Spinal cord (tissue), 10 donors: ENCODE data around the gene NR1H3. TPM values are rescaled to one million over a fixed set of nuclear protein-coding genes. Genes with fewer than 3 reads are reported as not detected.
"Not testable (repeated sequence)": the region's sequence is repeated elsewhere in the genome, so short reads cannot be mapped to it uniquely, and the experiment has no call there.

Experiments
- DNase-seq, 6 donors: peaks; one replicate each; pipeline versions ENCODE4 v3.0.0 to v3.0.0-alpha.2; 2013 to 2015; ENCODE audit warnings: low spot score in 6 of 6, low read depth in 4 of 6
- H3K27ac ChIP-seq: one replicate; pipeline ENCODE4 v1.5.1; 2013; ENCODE audit warnings: low read depth, low read length, control low read depth
- H3K27me3 ChIP-seq: one replicate; pipeline ENCODE4 v1.6.1; 2013; ENCODE audit warnings: low read length; ENCODE audit not compliant: control insufficient read depth, insufficient read depth
- H3K36me3 ChIP-seq: one replicate; pipeline ENCODE4 v1.6.1; 2013; ENCODE audit warnings: low read length; ENCODE audit not compliant: control insufficient read depth, insufficient read depth
- H3K4me1 ChIP-seq: one replicate; pipeline ENCODE4 v1.6.1; 2013; ENCODE audit warnings: low read length; ENCODE audit not compliant: control insufficient read depth, insufficient read depth
- H3K4me3 ChIP-seq: one replicate; pipeline ENCODE4 v1.5.1; 2013; ENCODE audit warnings: low read depth, low read length, control low read depth
- H3K9me3 ChIP-seq: one replicate; pipeline ENCODE4 v1.6.1; 2013; ENCODE audit warnings: low read length; ENCODE audit not compliant: control insufficient read depth, insufficient read depth
- WGBS: methylation state at CpG from one replicate; pipeline ENCODE4 v1.1.5; 2013; ENCODE audit warnings: missing lambda C conversion rate; ENCODE audit not compliant: insufficient coverage; 5-methylcytosine and 5-hydroxymethylcytosine counted together
- long read RNA-seq, 4 donors: transcript quantifications; one replicate each; lab custom pipeline, GENCODE V29; 2026
- polyA plus RNA-seq, 2 donors: library from polyadenylated mRNA; unstranded; fragments of 120-200 nt; gene quantifications; one replicate each; pipeline ENCODE4 v1.2.1, GENCODE V29; 2013; ENCODE audit not compliant: insufficient read length in 2 of 2
- total RNA-seq, 2 donors: library from RNA; depleted of rRNA in 1 of 2; stranded (reverse); fragments of 120-200 nt in 1 of 2; fragments of >200 nt in 1 of 2; gene quantifications; one replicate each; pipeline versions ENCODE4 v1.2.3 to v1.2.4, GENCODE V29; 2013 to 2014
- donor health status: healthy.

NR1H3 gene
- 10 to 100 TPM; 14.5 to 33.5 TPM for total RNA-seq
- 10 to 100 TPM; 17.5 to 24.8 TPM for polyA plus RNA-seq
- long read RNA-seq, donor 1: 0 reads
- long read RNA-seq, donor 2: 0 reads
- long read RNA-seq, donor 3: 0 reads
- long read RNA-seq, donor 4, partial matches to known transcripts: 5 of 22 reads
- long read RNA-seq, donor 4, other reads (novel, unspliced or antisense): 6 of 22 reads

DNA sequence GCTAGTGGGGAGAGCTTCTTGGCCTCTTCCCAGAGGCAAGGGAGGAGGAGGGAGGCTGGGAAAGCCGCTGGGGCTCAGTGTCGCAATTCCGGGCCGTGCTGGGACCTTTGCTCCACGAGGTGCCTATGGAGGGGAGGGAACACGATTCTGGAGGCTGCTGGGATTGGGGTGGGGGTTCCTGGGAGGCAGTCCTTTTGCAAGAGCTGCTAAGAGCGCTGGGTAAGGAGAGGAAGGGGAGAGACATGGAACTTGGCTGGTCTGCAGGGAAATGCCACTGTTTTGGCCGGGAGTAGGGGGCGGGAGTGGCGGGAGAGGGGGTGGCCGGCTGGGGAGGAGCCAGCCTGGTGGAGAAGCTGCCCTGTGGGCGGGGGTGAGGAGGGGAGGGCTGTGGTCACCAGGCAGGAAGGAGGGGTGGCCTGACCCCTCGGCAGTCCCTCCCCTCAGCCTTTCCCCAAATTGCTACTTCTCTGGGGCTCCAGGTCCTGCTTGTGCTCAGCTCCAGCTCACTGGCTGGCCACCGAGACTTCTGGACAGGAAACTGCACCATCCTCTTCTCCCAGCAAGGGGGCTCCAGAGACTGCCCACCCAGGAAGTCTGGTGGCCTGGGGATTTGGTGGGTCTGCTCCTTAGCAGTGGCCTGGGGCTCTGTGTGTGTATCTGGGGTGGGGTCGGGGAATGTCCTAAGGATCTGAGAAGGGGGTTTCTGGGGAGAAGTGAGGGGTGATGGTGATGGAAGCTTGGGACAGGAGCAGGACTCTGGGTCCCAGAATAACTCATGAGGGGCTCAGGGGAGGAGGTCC, at the start of gene NR1H3:
Gene NR1H3 (plus strand): TSS at position 480 of the 800 bp plus-strand sequence. CDS start 1,221 bp downstream, outside the sequence.
- 15% methylated on average over 12 of the region's 15 CpGs for WGBS
- Histone ChIP-seq H3K36me3 (peaks cover 15% of the 10 kb centered on the region), H3K4me3 (peak within 1 kb of the TSS; percentile 31), H3K27ac (peak within 1 kb of the TSS; percentile 88), H3K4me1 (peaks cover 36% of the 10 kb centered on the region), H3K27me3 (no peaks in the 10 kb centered on the region), H3K9me3 (no peaks in the 10 kb centered on the region)
- DNase-seq: peak in 2 of 6 donors; percentile 30 to 80

DNA sequence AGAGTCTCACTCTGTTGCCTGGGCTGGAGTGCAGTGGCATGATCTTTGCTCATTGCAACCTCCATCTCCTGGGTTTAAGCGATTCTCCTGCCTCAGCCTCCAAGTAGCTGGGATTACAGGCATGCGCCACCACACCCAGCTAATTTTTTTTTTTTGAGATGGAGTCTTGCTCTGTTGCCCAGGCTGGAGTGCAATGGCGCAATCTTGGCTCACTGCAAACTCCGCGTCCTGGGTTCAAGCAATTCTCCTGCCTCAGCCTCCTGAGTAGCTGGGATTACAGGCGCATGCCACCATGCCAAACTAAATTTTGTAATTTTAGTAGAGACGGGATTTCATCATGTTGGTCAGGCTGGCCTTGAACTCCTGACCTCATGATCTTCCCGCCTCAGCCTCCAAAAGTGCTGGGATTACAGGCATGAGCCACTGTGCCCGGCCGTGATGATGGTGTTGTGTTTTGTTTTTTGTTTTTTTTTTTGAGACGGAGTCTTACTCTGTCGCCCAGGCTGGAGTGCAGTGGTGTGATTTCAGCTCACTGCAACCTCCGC, 49.7 kb upstream of the NR1H3 start:
- H3K27ac ChIP-seq, H3K36me3 ChIP-seq, DNase-seq, H3K4me1 ChIP-seq, H3K9me3 ChIP-seq, H3K4me3 ChIP-seq, H3K27me3 ChIP-seq: not testable (repeated sequence)
- WGBS: 90% methylated on average over 10 of the region's 13 CpGs

DNA sequence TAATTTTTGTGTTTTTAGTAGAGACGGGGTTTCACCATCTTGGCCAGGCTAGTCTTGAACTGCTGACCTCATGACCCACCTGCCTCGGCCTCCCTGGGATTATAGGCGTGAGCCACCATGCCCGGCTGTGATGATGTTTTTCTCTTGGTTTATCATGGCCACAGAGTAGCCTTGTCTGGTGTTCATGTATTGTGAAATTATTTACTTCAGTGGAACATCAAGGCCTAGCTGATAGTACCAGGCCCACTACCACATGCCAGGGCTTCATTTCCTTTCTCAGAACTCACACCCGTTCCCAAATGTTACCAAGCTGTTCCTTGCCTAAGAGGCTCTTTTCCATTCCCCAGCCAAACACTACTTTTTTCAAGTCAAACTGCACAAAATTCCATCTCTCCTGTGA, 49.2 kb upstream of the NR1H3 start:
- Histone ChIP-seq H3K9me3 (no peaks in the 10 kb centered on the region), H3K4me1 (peaks cover under 1% of the 10 kb centered on the region)

DNA sequence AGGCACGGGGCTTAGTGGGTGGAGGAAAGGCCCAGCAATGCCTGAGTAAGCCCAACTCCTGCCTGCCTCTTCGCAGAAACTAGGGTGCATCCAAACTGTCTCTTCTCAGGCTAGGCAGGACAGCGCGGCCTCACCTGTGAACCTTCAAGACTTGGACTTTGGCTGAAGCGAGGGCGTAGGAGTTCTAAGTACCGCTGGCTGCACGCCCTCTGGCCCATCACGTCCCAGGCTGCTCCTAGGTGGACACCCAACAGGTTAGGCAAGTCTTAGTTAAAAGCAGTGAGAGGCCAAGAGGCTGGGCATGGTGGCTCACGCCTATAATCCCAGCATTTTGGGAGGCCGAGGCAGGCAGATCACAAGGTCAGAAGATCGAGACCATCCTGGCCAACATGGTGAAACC, 44.9 kb upstream of the NR1H3 start:
- Histone ChIP-seq H3K4me1 (peaks cover 28% of the 10 kb centered on the region), H3K36me3 (no peaks in the 10 kb centered on the region), H3K4me3 (no peak overlapping the region), H3K27ac (no peak overlapping the region), H3K27me3 (no peaks in the 10 kb centered on the region), H3K9me3 (no peaks in the 10 kb centered on the region)
- 92% methylated on average over 10 of the region's 12 CpGs for WGBS
- DNase-seq: no peak

More for the DNA sequence above, 49.2 kb upstream of the NR1H3 start:
- no peaks in the 10 kb centered on the region for H3K36me3 ChIP-seq
- no peak for DNase-seq
- WGBS: 76% methylated on average over 2 of the region's 5 CpGs
- no peak overlapping the region for H3K27ac ChIP-seq
- H3K27me3 ChIP-seq: no peaks in the 10 kb centered on the region
- H3K4me3 ChIP-seq: no peak overlapping the region

DNA sequence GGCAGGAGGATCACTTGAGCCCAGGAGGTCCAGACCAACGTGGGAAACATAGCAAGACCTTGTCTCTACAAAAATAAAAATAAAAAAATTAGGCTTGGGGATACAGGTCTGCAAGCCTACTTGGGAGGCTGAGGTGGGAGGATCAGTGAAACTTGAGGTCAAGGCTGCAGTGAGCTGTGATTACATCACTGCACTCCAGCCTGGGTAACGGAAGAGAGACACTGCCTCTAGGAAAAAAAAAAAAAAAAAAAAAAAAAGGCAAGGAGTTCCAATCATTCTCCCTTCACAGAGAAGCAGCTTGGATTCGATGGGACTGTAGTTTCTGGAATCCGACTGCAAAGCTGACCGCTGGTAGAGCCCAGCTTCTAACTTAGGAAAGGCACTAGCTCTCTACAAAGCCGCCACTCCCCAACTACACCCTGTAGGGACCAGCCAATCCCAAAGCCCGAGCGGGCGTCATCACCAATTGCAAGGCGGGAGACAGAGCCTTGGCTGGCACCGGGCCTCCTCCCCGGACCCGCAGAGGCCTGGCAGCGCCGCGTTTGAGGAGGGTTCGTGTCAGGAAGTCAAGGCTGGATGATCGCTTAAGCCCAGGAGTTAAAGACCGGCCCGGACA, 43.7 kb upstream of the NR1H3 start:
- peak in 5 of 6 donors; percentile 60 to 96 (median 70) for DNase-seq
- Histone ChIP-seq H3K4me1 (peaks cover 28% of the 10 kb centered on the region), H3K4me3 (peak overlapping the region; percentile 50), H3K27me3 (no peaks in the 10 kb centered on the region), H3K36me3 (no peaks in the 10 kb centered on the region), H3K27ac (peak overlapping the region; percentile 92), H3K9me3 (no peaks in the 10 kb centered on the region)
- 2% methylated on average over 18 of the region's 20 CpGs for WGBS

DNA sequence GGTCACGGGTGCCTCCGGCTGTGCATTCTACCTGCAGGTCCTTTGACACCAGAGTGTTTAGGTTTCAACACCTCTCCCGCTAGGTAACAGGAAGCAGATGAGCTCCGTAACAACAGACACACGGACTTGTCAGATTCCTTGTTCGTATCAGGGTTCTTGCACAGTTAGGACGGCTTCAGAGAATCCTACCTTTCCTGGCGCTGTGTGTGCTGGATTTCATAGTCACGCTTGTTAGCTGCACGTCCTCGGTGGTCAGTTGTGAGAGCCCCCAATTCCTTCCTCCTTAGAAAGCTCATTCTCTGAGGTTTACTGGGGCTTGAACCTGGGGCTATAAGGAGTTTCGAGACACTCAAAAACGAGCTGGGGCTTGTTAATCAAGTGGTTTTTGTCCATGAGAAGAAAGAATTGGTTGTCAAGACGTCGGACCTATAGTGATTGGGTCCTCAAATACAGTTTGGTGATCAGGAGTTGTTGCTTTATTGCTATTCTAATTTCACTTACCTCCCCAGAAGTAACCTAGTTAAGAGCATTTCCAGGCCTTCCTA, 42.4 kb upstream of the NR1H3 start:
- H3K27me3 ChIP-seq: no peaks in the 10 kb centered on the region
- no peaks in the 10 kb centered on the region for H3K36me3 ChIP-seq
- peak in 1 of 6 donors; percentile 47 for DNase-seq
- no peaks in the 10 kb centered on the region for H3K9me3 ChIP-seq
- 22% methylated on average over 10 of the region's 15 CpGs for WGBS
- peak overlapping the region; percentile 92 for H3K27ac ChIP-seq
- H3K4me1 ChIP-seq: peaks cover 28% of the 10 kb centered on the region
- H3K4me3 ChIP-seq: peak overlapping the region; percentile 50

DNA sequence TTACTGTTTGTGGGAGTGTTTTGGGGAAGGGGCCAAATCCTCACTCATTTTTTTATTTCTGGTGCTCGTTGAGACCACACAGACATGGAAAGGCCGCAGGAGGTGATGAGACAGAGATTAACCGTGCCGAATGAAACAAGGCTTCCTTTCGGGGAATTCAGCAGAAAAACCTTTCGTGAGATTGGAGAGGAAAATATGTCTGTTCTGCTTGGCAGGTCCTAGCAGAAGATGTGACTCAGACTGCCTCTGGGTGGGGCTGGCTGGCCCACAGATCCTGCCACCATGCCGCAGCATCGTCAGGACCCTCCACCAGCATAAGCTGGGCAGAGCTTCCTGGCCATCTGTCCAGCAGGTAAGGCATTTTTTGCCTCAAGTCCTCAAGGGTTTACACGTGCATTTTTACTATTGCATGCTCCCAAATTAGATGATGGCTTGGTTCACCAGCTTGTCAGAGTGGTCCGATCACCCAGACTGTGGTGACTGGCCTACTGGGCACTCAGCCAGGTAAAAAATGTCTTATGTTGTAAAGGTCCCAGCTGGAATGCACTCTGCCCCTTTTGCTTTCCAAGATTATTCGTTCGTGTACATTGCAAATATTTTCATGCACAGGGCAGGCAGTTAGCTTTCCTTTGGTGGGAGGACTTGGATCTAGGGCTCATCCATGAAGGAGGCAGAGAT, 41.5 kb upstream of the NR1H3 start:
- 29% methylated on average over 10 of the region's 12 CpGs for WGBS
- Histone ChIP-seq H3K36me3 (no peaks in the 10 kb centered on the region), H3K4me1 (peaks cover 28% of the 10 kb centered on the region), H3K27ac (peak overlapping the region; percentile 92), H3K4me3 (peak overlapping the region; percentile 28), H3K27me3 (no peaks in the 10 kb centered on the region), H3K9me3 (no peaks in the 10 kb centered on the region)
- DNase-seq: peak in 2 of 6 donors; percentile 24 to 58

DNA sequence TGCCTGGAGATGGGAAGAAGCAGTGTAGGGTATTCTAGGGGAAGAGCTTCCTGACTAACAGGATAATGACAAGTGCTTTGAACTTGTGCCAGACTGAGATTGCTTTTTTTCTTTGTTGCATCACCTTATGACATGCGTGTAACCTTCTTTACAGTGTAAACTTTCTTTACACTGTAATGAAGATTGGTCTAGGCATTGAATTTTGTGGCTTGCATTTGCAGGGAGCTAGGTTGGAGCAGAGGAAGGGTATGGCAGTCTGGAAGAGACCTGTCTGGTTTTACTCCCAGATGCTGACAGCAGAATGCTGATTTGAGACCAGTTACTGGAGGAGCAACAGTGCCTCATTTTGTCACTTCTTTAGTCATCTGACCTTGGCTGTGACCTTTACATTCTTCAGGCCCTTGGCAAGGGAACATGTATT, 37.4 kb upstream of the NR1H3 start:
- Histone ChIP-seq H3K4me3 (no peak overlapping the region), H3K27ac (no peak overlapping the region), H3K4me1 (peaks cover 10% of the 10 kb centered on the region), H3K27me3 (no peaks in the 10 kb centered on the region), H3K9me3 (no peaks in the 10 kb centered on the region), H3K36me3 (no peaks in the 10 kb centered on the region)
- WGBS: 80% methylated on average over 1 of the region's 1 CpG
- no peak for DNase-seq

DNA sequence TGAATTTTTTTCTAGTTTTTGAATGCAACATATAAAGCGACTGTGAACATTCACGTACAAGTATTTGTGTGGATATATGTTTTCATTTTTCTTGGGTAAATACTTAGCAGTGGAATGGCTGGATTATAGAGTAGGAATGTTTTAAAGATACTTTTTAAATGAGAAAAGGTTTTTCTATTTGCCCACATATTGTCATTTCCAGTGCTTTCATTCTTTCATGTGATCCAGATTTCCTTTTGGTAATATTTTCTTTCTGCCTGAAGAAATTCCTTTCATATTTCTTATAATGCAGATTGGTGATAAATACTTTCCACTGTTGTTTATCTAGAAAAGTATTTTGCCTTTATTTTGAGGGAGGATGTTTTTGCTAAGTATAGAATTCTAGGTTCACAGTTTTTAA, 35.1 kb upstream of the NR1H3 start:
- Histone ChIP-seq H3K27me3 (no peaks in the 10 kb centered on the region), H3K4me1 (no peaks in the 10 kb centered on the region), H3K9me3 (no peaks in the 10 kb centered on the region), H3K27ac (no peak overlapping the region), H3K36me3 (no peaks in the 10 kb centered on the region), H3K4me3 (no peak overlapping the region)
- no peak for DNase-seq
- 100% methylated on average over 2 of the region's 2 CpGs for WGBS
